ENCODE data around the gene ART1.
"Not testable (repeated sequence)": the region's sequence is repeated elsewhere in the genome, so short reads cannot be mapped to it uniquely, and the experiment has no call there.

Gene ART1

GRCh38 chr11:3632070-3632660 lies 12.8 kb upstream of the ART1 start:
- no peak for DNase-seq

GRCh38 chr11:3635641-3636375 lies 9.1 kb upstream of the ART1 start:
- no peak for DNase-seq

DNA sequence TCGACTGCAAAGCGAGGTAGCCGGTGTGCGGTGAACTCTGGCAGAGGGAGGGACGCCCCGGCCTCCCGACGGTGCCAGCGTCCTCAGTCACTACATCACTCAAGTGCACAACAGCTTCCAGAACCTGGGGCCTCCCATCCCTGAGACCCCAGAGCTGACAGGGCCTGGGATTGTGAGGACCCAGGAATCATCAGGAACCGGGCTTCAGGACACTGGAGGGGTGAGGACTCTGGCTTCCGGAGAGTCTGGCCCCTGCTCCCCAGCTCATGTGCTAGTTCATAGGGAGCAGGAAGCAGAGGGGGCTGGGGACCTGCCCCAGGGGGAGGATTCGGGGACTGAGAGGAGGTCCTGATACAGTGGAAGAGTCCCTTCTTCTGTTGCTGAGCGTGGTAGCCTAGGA lies 7.7 kb upstream of the ART1 start:
- no peak for DNase-seq

GRCh38 chr11:3638513-3638912 lies 6.4 kb upstream of the ART1 start:
- DNase-seq = no peak

- no peak for DNase-seq
These were observed 5.1 kb upstream of the ART1 start for GRCh38 chr11:3639841-3640240.

- DNase-seq = no peak
These were observed 3.7 kb upstream of the ART1 start for GRCh38 chr11:3641191-3641590.

- no peak for DNase-seq
These were observed 3.2 kb upstream of the ART1 start, which contains the start of gene ART5 for GRCh38 chr11:3641701-3642070. Gene ART5 (minus strand): TSS chr11:3641992. CDS start chr11:3641862, 130 bp downstream.

DNA sequence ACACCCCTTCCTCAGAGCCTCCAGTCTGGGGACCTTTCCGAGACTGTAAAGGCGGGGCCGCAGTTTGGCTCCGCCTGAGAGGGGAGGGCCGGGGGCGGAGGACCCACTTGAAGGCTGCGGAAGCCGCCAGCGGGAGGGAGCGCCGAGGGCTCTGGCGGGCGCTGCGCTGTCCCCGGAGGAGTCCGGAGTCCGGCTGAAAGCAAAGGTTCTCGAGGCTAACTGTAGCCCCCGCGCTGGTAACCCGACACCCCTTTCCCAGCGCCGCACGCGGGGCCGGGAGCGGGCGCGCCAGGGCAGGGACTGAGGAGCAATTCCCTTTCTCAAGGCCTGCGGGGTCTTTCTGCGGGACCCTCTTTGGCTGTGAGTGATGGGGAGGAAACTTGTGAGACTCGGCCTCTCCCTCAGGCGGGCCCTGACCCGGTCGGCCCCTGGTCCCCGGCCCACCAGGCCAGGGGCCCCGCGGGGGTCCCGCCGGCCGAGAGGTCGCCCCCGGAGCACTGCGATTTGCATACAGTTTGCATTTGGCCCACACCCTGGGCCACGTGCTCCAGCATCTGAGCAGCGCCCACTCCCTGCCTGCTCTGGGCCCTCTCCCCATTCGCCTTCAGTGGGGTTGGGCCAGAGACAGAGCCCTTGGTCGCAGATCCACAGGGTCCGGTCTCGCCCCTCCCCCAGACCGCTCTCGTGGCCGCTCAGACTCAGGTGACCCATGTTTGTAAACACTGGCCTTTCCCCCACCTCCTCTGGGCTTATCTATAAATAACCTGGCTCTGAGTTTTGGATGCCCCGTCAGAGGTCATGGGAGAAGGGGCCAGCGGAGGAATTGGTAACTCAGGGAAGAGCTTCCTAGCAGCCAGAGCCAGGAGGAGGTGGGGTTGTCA lies 2.6 kb upstream of the ART1 start:
- DNase-seq = peak; percentile 65 to 78 (median 70)

- DNase-seq = not testable (repeated sequence)
These were observed 1.8 kb upstream of the ART1 start for GRCh38 chr11:3643102-3643546.

DNA sequence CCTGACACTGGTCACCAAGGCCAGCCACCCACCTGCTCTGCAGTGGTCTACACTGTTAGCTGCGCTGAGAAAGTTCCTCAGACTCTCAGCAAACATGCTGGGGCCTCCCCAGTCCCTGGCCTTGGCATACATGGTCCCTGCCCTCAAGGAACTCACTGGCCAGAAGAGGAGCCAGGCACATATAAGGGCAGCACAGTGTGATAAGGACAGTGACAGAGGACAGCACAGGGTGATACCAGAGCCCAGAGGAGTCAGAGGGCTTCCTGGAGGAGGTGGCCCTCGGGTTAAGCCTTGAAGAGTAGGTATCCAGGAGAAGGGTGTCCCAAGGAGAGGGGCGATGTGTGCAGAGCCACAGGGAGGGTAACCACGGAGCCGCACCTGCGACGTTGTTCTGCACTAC lies 624 bp downstream of the ART1 start:
- no peak for DNase-seq

DNA sequence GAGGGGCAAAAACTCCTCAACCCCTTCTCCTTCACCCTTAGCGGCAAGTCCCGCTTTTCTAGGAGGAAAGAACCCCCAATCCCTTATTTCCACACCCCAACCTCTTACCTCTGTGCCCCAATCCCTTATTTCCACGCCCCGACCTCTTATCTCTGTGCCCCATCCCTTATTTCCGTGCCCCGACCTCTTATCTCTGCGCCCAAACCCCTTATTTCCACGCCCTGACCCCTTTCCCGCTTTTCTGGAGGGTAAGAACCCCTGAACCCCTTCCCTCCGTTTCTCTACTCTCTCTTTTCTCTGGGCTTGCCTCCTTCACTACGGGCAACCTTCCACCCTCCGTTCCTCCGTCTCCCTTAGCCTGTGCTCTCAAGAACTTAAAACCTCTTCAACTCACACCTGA lies 3.9 kb downstream of the ART1 start:
- DNase-seq = not testable (repeated sequence)

DNA sequence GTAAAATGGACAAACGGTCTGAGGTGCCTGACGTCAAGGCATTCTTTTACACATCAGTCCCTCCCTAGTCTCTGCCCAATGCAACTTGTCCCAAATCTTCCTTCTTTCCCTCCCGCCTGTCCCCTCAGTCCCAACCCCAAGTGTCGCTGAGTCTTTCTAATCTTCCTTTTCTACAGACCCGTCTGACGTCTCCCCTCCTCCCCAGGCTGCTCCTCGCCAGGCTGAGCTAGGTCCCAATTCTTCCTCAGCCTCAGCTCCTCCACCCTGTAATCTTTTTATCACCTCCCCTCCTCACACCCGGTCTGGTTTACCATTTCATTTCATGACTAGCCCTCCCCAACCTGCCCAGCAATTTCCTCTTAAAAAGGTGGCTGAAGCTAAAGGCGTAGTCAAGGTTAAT lies 4.4 kb downstream of the ART1 start:
- not testable (repeated sequence) for DNase-seq

GRCh38 chr11:3652514-3652913 lies 7.6 kb downstream of the ART1 start:
- DNase-seq = not testable (repeated sequence)

DNA sequence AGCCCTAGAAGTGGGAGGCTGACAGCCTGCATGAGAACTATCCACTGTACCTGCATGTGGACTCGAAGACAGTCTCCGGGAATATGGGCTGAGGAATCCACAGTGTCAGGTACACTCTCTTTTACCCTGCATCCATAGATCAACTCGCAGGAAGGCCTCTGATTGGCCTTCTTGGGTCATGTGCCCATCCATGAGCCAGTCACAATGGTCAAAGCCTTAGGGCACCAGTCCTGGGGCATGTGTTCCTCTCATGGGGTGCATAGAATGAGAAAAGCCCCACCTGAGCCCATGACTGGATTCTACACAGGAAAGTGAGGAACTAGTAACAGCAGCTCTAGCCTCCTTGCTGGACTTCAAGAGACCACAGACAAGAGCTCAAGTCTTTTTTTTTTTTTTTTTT lies 10.6 kb downstream of the ART1 start:
- no peak for DNase-seq

DNA sequence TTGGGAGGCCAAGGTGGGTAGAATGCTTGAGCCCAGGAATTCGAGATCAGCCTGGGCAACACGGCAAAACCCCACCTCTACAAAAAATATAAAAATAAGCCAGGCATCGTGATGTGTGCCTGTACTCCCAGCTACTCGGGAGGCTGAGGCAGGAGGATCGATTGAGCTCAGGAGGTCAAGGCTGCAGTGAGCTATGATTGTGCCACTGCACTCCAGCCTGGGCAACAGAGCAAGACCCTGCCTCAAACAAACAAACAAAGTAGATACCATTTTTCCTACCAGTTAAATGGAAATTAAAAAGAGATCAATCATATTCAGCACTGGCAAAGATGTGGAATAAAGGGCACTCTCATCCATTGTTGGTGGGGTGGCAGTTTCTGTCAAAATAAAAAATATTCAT lies 12.4 kb downstream of the ART1 start:
- not testable (repeated sequence) for DNase-seq

- DNase-seq = no peak
These were observed 13.3 kb downstream of the ART1 start for GRCh38 chr11:3658252-3658651.

GRCh38 chr11:3659595-3660515 lies 14.9 kb downstream of the ART1 start:
- DNase-seq = no peak

DNA sequence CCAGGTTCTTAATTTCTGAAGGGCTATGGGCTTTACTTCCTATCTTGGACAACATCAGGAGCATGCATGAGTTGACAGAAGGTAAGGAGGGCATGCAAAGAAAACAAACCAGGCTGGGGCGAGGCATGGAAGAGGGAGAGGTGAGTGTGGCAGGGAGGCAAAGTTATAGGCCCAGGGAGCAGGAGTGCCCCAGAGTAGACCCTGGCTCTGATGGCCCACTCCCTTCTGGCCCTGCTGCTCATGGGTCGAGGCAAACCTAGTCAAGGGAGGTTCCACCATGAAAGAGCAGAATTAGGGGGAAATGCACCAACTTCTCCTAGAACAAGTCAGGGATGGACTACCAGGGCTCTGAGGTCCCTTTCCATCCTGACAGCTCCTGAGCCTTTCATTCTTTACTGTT lies 16.0 kb downstream of the ART1 start:
- DNase-seq = no peak

GRCh38 chr11:3662856-3663255 lies 17.9 kb downstream of the ART1 start:
- DNase-seq = no peak

- DNase-seq = no peak
These were observed 19.2 kb downstream of the ART1 start for GRCh38 chr11:3664032-3664630.

- DNase-seq = peak; percentile 42 to 71 (median 54)
These were observed 20.6 kb downstream of the ART1 start for GRCh38 chr11:3665336-3666022.

All from suppressor macrophage (primary cell).